HUDEP-2 (cell line): ENCODE data around the gene NTN3.
"Not testable (repeated sequence)": the region's sequence is repeated elsewhere in the genome, so short reads cannot be mapped to it uniquely, and the experiment has no call there.

Source experiments
- DNase-seq, 76 experiments: peaks; one replicate each; lab custom pipeline; 2025; ENCODE audit not compliant: unreplicated experiment in 76 of 76; lab: John Stamatoyannopoulos, UW

Gene NTN3

DNA sequence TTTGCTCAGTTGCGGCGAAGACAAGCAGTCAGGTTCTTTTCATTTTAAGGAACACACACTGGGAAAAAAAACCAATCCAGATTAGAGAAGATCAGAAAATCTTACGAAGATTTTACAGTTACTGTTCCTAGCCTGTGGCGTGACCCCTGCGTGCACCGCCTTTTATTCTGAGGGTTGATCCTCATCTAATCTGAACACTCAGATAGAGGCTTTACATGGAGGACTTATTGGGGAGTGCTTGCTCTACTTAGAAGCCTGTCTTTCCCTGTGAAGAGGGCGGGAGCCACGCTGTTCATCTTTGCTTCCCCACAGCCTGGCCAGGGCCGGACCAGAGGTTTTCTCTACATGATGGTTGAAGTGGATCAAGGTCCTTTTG lies 5.2 kb downstream of the NTN3 start:
- peak in 1 of 76 experiments; percentile 15 for DNase-seq

DNA sequence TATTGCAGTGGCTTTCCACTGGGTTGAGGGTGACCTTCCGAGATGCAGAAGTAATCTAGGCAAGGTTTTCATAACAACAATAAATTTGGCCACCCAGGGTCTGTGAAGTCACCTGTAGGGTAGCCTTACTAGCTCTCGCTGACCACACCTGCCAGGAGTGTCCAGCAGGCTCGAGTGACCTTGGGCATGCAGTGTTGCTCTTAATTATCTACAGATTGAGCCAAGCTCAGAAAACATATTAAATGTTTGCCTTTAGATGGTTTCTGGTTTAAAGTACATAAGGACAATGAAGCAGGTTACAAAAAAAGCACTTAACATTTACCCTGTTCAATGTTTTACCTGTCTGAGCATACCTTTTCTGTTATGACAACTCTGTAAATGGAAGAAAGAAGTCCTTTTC lies 5.6 kb downstream of the NTN3 start:
- no peak for DNase-seq

DNA sequence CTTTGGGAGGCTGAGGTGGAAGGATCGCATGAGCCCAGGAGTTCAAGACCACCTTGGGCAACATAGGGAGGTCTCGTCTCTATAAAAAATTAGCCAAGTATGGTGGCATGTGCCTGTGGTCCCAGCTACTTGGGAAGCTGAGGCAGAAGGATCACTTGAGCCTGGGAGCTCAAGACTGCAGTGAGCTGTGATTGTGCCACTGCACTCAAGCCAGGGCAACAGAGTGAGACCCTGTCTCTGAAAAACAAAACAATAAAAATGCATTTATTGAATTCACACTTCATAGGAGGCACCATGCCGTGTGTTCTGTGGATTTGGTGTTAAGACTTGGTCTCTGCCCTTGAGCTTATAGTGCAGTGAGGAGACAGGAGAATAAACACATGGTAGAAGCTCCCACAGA lies 6.2 kb downstream of the NTN3 start:
- no peak for DNase-seq

DNA sequence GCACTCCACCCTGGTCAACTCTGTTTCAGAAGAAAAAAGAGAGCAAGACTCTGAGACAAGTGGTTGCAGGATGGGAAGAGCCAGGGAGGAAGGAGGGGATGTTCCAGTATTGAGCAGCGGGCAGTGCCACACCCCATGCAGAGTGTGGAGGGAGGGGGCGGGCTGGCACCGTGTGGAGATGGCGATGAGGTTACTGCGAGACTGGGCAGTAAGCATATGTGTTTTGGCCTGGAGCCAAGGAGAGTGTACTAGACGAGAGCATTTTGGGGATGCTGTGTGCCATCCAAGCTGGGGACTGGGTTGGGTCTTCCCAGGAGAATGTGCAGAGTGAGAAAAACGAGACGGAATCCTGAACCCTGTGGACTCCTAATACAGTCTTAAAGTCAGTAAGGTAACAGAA lies 7.2 kb downstream of the NTN3 start:
- DNase-seq, result peak in 40 of 76 experiments; percentile 11 to 52 (median 32)

DNA sequence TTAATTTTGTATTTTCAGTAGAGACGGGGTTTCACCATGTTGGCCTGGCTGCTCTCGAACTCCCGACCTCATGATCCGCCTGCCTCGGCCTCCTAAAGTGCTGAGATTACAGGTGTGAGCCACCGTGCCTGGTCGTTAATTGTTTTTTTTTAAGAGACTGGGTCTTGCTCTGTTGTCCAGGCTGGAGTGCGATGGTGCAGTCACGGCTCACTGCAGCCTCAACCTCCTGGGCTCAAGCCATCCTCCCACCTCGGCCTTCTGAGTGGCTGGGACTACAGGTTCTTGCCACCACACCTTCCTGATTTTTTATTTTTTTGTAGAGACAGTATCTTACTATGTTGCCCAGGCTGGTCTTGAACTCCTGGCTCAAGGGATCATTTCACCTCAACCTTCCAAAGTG lies 8.9 kb downstream of the NTN3 start:
- DNase-seq, result not testable (repeated sequence)

DNA sequence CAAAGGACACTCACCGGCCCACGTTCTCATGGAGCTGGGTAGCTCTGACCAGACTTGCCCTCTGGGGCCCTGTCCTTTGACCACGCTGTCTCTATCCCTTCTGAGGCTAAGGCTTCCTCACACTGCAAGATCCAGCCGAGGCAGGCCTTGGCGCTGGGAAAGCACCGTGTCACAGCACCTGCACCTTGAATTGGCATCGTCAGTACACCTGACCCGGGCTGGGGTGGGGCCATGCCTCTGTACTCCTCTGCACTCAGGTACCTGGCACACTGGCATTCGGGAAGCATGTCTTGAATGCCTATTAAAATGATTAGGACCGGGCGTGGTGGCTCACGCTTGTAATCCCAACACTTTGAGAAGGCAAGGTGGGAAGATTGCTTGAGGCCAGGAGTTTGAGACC lies 9.9 kb downstream of the NTN3 start:
- no peak for DNase-seq

DNA sequence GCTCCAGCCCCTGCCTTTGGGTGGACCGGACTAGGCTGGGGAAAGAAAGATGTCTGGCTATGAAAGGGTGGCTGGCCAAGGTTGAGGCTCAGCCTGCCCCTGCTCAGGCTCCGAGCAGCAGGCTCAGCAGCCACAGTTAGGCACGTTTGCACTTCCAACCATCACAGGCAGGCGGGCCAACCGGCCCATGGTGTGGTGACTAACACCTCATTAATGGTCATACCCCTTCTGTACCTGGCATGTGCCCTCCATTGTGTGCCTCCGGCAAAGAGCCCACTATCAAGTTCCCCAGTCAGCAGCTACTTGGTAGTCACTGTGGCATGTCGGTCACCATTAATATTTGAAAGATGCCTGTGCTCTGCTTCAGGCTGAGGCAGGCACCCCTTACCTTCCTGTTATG lies 10.6 kb downstream of the NTN3 start:
- DNase-seq, result no peak

DNA sequence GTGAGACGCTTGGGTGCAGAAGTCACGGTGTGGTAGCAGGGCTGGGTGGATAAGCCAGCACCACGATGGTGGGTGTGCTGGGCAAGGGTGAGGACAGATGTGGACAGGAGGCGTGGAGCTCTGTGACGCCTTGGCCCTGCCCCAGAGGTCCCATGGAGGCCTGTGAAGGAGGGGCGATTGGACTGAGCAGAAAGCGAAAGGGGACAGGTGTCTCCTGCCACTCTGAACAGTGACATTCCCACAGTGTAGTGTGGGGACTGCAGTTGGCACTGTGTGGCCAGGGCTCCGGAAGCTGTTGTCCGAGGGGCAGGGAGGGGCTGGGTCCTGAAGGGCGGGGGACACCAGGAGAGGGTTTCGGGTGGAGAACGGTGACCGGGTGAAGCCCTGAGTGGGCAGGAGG lies 11.2 kb downstream of the NTN3 start:
- no peak for DNase-seq

DNA sequence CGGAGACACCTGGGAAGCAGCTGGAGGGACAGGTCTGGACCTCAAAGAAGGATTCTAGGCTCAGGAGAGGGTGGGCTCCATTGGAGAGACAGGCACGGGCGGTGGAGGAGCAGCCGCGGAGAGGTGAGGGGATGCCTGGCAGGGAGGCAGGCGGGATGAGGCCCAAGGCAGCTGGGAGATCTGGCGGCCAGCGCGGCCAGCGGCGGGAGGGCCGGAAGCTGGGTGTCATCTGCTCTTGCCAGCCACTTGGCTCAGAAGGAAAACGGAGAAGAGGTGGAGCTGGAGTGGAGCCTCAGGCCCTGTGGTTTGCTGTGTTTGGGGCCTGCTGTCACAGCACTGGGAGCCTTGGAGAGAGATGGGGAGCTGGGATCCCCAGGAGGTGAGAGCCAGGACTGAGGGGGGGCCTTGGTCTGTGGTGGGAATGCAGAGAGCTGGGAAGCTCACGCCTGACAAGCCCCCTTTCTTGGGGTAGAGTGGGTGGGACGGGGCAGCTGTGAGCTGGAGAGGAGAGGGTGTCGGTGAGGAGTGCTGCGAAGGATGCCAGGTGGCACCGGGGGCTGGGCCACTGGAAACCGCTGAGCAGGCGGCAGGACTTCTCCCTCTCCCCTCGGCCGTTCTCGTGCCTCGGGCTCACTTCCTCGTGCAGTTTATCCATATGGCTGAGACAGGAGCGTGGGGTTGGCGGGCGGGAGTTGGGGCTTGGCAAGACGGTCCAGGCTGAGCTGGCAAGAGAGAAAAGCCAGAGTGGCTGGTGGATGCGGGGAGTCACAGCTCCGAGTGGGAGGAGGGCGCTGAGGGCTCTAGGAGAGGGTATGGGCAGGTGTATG lies 11.8 kb downstream of the NTN3 start:
- DNase-seq, result no peak

DNA sequence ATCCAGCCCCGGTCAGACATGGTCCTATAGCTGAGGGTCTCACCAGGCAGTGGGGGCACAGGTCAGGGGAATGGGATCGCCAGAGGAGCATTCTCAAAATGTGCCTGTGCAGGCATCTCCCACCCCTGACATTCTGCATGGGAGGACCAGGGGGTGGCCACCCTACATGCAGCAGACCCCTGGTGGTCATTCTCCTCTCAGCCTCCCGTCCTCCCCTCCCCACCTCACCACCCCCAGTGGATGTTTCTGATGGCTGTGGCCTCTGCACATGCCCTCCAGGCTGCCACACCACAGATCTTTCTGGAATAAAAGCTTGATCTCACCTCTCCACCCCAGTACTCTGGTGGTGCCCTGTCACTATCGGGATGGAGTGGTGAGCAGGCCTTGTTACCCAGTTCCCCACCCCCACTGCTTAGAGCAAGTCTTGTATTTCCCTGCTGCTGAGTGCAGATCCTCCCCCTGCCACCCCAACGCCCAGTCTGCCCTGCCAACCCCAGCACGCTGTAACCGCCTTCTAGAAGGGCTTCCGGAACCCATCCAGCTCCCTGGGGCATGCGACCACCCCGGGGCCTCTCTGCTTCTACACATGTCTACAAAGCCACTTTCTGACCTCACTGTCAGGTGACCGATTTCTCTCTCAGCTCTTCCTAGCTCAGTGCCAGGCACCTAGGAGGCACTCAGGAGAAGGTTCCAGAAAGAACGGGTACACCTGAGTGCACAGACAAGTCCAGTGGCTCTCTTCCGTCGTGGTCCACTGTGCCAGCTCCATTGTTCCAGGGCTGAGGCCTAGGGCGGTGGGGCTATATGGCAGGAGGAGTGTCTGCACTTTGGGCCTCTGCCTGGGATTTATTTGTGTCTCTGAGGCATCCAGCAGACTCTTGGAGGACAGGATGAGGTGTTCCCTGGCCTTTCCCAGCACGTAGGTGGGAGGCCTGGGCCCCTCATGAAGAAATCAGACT lies 13.1 kb downstream of the NTN3 start:
- DNase-seq, result peak in 10 of 76 experiments; percentile 11 to 58 (median 38)

DNA sequence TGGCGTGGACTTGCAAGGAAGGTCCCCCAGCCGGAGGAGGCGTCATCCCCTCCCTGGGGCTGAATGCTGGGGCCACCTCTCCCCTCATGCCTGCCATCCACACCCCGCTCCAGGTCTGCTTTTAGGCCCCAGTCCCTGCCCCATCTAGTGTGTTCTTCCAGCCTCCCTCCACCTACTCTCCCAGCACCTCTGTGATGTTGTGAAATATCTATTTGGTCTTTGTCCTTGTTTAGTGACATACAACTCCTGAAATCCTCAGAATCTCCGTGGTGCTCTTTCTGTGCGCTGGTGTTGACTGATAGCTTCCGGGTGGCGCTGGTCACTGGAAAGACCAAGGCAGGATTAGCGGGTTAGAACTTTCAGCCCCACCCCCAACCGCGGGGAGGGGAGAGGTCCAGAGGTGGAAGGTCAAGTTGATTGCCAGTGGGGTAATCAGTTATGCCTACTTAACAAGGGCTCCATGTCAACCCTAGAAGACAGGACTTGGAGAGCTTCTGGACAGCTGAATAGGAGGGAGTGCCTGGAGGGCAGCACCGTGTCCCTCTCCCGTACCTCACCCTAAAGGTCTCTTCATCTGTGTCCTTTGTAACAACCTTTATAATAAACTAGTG lies 13.9 kb downstream of the NTN3 start:
- no peak for DNase-seq

DNA sequence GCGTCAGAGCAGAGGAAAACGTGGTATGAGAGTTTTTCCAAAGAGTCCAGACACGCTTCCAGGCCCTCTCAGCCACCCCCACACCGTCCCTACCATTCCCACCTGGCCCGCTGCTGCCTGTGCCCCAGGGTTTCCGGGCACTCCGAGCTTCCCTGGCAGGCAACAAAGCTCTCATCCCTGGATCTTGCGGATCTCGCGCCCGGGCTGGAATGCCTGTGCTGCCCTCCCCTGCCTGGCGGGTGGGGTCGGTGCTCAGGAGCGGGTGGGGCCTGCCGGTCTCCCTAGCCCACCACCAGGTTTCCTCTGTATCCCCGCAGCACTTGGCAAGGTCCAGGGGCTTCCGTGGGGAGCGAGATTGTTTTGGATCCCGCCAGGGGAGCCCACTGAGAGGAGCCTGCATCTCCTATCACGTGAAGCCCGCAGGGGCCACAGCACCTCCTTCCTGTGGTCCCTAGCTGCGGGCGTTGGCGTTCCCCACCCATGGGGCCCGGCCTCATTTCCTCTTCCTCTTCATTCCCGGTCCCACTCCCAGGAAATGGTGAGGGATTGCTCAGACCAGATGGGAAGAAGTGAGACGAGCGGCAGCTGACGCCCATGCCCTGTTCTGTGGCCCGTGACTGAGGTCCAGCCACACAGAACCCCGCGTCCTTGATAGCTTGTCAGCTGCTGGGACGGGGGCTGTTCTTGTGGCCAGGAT lies 14.9 kb downstream of the NTN3 start:
- no peak for DNase-seq

DNA sequence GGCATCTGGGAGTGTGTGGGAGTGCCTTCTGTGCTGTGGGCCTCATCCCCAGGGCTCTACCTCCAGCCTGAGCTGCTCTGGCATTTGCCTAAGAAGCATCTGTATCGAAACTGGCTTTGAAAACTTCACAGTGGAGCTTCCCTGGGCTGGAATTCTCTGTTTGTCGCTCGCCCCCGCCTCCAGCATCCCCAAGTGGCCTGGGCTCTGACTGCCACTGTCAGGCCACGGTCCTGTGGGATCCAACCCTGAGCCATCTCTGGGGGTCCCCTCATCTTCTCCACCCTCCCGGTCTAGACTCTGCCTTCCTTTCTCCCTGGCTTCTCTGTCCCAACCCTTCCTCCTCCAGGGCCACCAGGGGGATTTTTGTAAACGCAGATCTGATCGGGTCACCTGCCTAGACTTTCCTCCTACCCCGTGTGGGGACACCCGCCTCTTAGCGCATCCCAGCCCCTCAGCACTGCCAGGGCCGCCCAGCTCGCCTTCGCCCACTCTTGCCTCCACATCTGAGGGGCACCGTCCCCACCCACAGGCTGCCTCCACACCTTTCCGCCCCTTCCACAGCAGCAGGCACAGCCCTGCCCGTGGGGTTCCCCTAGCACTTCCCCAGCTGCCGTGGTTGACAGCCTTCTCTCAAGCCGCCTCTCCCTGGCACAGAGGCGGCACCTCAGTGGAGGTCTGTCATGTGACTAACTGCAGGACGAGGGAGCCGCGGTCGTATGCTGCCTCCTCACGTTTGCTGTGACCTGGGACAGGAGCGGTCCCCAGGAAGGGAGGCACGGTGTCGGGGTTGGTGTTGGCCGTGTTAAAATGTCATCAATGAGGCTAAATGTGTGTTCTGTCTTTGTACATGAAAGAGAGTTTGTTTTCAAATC lies 15.8 kb downstream of the NTN3 start:
- DNase-seq, result peak in 64 of 76 experiments; percentile 20 to 75 (median 56)

DNA sequence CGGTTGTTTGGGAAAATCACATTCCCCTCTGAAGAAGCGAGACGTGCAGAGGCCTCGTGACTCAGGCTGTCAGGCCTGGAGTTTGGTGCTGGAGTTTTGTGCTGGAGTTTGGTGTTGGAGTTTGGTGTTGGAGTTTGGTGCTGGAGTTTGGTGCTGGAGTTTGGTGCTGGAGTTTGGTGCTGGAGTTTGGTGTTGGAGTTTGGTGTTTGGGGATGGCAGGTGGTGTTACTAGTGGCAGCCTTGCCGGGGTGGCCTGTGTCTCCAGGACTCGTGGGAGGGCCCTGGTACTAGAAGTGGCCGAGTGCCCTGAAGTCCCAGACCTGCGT lies 16.4 kb downstream of the NTN3 start:
- no peak for DNase-seq

DNA sequence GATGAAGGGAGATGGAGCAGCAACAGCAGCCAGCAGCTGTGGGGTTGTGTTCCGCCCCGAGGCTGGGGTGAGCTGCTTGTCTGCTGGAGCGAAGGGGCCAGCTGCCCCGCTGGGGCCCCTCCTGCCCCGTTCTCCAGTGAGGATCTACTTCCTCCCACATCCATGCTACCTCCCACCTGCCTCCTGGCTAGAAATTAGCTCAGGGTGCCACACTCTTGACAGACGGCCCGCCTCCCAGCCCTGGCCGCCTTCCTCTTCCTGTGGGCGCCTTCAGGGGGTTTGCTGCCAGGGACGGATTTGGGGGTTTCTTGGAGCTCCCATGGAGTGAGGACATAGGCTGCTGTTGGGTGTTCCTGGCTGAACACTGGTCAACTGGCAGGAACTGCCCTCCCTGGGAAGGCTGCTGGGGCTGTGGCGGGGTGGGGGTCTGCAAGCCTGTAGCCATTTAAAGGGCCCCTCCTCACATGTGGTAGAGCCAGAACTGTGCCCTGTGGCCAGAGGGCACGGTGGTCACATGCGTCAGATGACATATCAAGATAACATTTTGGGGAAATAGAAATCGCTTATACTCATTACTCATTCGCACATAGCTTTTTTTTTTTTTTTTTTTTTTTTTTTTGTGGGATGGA lies 16.9 kb downstream of the NTN3 start:
- DNase-seq, result peak in 6 of 76 experiments; percentile 11 to 43 (median 26)

DNA sequence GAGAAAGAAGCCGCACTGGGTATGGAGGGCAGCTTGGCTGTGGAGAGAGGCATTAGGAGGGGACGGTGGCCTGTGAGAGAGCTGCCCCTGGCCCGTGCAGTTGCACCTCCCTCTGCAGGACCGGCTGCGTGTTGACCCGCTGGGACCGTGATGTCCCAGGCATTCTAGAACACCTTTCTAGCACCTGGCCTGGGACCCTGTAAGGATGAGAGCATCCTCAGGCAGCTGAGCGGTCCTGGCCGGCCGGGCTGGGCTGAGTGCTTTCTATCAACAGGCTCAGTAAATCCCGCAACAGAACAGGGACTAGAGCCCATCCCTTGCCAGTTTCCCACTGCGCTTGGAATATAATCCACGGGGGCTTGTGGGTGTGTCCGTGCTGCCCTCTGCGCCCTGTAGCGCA lies 18.5 kb downstream of the NTN3 start:
- DNase-seq, result no peak

DNA sequence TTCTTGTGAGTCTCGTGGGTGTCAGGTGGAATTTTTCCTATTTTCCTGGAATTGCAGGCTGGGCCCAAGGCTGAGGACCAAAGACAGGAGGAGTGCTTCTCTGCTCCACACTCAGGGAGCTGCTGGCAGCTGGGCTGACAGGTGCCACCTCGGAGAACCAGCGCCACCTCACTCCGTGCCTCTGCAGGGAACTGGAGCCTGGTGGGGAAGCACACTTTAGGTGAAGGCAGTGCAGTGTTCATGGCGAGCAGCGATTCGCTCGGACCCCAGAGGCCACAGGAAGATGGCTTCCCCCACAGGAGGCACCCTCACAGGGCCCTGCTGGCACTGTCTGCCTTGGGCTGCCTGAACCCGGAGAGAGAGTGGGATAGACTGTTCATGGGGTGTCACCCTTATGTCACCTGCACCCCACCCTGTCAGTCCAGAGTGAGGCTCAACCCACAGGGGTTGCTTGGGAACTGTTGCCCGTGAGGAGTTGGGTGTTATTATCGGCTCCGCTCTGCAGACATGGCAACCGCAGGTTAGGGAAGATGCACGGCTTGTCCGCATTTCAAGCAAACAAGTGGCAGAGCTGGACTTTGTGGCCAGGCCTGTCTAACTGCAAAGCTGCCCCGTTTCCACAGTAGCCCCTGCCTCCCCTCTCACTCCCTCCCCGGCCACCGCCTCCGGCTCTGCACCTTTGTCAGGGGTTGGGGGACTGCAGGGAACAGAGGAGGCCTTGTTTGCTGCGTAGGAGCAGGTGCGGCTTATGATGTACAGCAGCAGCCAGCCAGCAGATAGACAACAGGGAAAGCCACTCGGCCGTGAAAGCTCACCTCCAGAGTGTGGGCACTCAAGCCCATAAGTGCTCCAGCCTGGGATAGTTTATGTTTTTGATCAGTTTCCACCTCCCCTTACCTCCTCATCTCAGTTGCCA lies 19.4 kb downstream of the NTN3 start:
- no peak for DNase-seq

DNA sequence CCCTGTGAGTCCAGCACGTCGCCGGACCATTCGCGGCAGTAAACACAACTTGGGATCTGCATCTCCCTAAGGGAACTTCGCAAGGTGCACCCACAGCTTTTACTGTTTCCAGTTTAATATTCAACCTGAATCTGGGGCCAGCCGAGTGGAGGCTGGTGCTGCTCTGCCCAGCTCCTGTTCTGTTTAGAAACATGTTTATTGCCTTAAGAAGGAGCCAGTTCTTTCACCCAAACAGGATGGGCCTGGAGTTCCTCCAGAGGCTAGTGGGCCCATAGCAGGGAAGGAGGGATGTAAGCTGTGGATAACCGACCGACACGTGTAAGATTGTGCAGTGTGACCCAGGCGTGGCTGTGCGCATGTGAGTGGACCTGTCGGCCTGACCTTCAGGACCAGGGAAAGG lies 21.2 kb downstream of the NTN3 start:
- no peak for DNase-seq
